Measurements from ENCODE around the gene TLE6. TPM values are rescaled to one million over a fixed set of nuclear protein-coding genes. Genes with fewer than 3 reads are reported as not detected.

TLE6 gene
- total and polyA plus RNA-seq, 2 of the 4 experiments (the other 2 are of a cell fraction), result under 0.01 to 0.17 TPM

DNA sequence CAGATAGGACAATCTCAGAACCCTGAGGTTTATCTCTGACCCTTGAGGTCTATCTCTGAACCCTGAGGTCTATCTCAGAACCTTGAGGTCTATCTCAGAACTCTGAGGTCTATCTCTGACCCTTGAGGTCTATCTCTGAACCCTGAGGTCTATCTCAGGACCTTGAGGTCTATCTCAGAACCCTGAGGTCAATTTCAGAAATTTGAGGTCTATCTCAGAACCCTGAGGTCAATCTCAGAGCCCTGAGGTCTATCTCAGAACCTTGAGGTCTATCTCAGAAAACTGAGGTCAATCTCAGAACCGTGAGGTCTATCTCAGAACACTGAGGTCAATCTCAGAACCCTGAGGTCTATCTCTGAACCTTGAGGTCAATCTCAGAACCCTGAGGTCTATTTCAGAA lies 49.4 kb downstream of the TLE6 start:
- H3K79me1 ChIP-seq (ENCODE audit: low read depth in 1 of 2, low read length in 2 of 2), result no peaks in the 10 kb centered on the region

More for the DNA sequence above, 49.4 kb downstream of the TLE6 start:
- H3K27ac ChIP-seq (ENCODE audit: insufficient read depth, low read length), result no peak overlapping the region
- ATAC-seq (ENCODE audit: low read depth), result no peak
- ChIA-PET POLR2A (ENCODE audit: unreplicated experiment) (no interaction called here), CTCF (no interaction called here)
- H2AK5ac ChIP-seq (ENCODE audit: low read depth, low read length), result no peak overlapping the region
- no peak overlapping the region for H3K4me2 ChIP-seq (ENCODE audit: low read depth, low read length)
- DNase-seq, result no peak
- no peak overlapping the region for H3K14ac ChIP-seq (replicated peaks; ENCODE audit: low read depth, low read length)
- no peak for TF ChIP-seq RCOR1 (IDR thresholded peaks at IDR 0.05; ENCODE audit: insufficient replicate concordance, low read length)
- no peak for TF ChIP-seq NFE2L2 (IDR thresholded peaks at IDR 0.05; ENCODE audit: low read depth, low read length)
- TF ChIP-seq, protein P1, sequence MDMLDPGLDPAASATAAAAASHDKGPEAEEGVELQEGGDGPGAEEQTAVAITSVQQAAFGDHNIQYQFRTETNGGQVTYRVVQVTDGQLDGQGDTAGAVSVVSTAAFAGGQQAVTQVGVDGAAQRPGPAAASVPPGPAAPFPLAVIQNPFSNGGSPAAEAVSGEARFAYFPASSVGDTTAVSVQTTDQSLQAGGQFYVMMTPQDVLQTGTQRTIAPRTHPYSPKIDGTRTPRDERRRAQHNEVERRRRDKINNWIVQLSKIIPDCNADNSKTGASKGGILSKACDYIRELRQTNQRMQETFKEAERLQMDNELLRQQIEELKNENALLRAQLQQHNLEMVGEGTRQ (IDR thresholded peaks at IDR 0.05; ENCODE audit: low read depth, low read length), result no peak
- no peak for TF ChIP-seq POLR2A (IDR thresholded peaks at IDR 0.05; ENCODE audit: low read depth, low read length)
- TF ChIP-seq MXI1 (IDR thresholded peaks at IDR 0.05; ENCODE audit: borderline replicate concordance, low read depth, low read length), result no peak
- no peak for TF ChIP-seq BHLHE40 (IDR thresholded peaks at IDR 0.05; ENCODE audit: low read depth, low read length)
- TF ChIP-seq, protein P2, sequence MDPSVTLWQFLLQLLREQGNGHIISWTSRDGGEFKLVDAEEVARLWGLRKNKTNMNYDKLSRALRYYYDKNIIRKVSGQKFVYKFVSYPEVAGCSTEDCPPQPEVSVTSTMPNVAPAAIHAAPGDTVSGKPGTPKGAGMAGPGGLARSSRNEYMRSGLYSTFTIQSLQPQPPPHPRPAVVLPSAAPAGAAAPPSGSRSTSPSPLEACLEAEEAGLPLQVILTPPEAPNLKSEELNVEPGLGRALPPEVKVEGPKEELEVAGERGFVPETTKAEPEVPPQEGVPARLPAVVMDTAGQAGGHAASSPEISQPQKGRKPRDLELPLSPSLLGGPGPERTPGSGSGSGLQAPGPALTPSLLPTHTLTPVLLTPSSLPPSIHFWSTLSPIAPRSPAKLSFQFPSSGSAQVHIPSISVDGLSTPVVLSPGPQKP (IDR thresholded peaks at IDR 0.05; ENCODE audit: borderline replicate concordance, low read depth, low read length), result no peak
- TF ChIP-seq FOS (IDR thresholded peaks at IDR 0.05; ENCODE audit: low read depth, low read length), result no peak
- TF ChIP-seq SMC3 (IDR thresholded peaks at IDR 0.05; ENCODE audit: low read depth, low read length), result no peak
- no peak for TF ChIP-seq MAZ (IDR thresholded peaks at IDR 0.05; ENCODE audit: borderline replicate concordance, low read depth, low read length)
- TF ChIP-seq RAD21 (IDR thresholded peaks at IDR 0.05; ENCODE audit: low read length), result no peak
- TF ChIP-seq, protein P3, sequence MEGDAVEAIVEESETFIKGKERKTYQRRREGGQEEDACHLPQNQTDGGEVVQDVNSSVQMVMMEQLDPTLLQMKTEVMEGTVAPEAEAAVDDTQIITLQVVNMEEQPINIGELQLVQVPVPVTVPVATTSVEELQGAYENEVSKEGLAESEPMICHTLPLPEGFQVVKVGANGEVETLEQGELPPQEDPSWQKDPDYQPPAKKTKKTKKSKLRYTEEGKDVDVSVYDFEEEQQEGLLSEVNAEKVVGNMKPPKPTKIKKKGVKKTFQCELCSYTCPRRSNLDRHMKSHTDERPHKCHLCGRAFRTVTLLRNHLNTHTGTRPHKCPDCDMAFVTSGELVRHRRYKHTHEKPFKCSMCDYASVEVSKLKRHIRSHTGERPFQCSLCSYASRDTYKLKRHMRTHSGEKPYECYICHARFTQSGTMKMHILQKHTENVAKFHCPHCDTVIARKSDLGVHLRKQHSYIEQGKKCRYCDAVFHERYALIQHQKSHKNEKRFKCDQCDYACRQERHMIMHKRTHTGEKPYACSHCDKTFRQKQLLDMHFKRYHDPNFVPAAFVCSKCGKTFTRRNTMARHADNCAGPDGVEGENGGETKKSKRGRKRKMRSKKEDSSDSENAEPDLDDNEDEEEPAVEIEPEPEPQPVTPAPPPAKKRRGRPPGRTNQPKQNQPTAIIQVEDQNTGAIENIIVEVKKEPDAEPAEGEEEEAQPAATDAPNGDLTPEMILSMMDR (conservative IDR thresholded peaks at IDR 0.05; ENCODE audit: low read depth, low read length), result no peak
- no peak for TF ChIP-seq CEBPB (IDR thresholded peaks at IDR 0.05; ENCODE audit: low read depth, low read length)
- H4K8ac ChIP-seq (ENCODE audit: low read depth in 2 of 2, low read length in 2 of 2), result no peak overlapping the region
- H2BK20ac ChIP-seq (ENCODE audit: low read depth, low read length), result no peak overlapping the region
- dilution Hi-C loops (cut with HindIII; ENCODE audit: low sequenced_read_pairs, unreplicated experiment), result no loop called here
- H2AFZ ChIP-seq (replicated peaks; ENCODE audit: low read length, poor library complexity), result no peak overlapping the region
- H3K36me3 ChIP-seq (ENCODE audit: control insufficient read depth, insufficient read depth, low read length), result no peaks in the 10 kb centered on the region
- H3K18ac ChIP-seq (ENCODE audit: low read depth, low read length), result no peak overlapping the region
- no peak overlapping the region for H2BK15ac ChIP-seq (ENCODE audit: low read depth, low read length)
- H3K27me3 ChIP-seq (ENCODE audit: control insufficient read depth, insufficient read depth, low read length), result peaks cover 60% of the 10 kb centered on the region
- WGBS, 2 experiments (ENCODE audit: extremely low coverage in 2 of 2, insufficient read length in 1 of 2), result 83% methylated on average over 1 of the region's 1 CpG; no CpG with 5 or more reads in 1 of the 2 experiments
- in situ Hi-C loops (cut with MboI; ENCODE audit: low sequenced_read_pairs), result no loop called here
- intact Hi-C loops (cut with micrococcal nuclease), result no loop called here
- no TSS peak for BruUV-seq (replicated peaks)
- no peaks in the 10 kb centered on the region for H4K20me1 ChIP-seq (ENCODE audit: insufficient read depth, low read length)
- no peak overlapping the region for H3K9ac ChIP-seq (ENCODE audit: low read depth, low read length)
- H4K5ac ChIP-seq (ENCODE audit: low read depth, low read length), result no peak overlapping the region
- no peaks in the 10 kb centered on the region for H3K4me1 ChIP-seq (ENCODE audit: control insufficient read depth, insufficient read depth, low read length)
- no peak overlapping the region for H3K23ac ChIP-seq (ENCODE audit: low read depth, low read length)
- H3K56ac ChIP-seq (ENCODE audit: extremely low read depth, insufficient read depth, low read length), result no peak overlapping the region
- H3K9me3 ChIP-seq (ENCODE audit: control insufficient read depth, insufficient read depth, low read length), result no peaks in the 10 kb centered on the region
- no peaks in the 10 kb centered on the region for H3K9me1 ChIP-seq (ENCODE audit: insufficient read depth, low read length)
- no peak overlapping the region for H3K4me3 ChIP-seq (ENCODE audit: insufficient read depth, low read depth, low read length)
- H2BK120ac ChIP-seq (ENCODE audit: low read depth, low read length), result no peak overlapping the region
- no peak overlapping the region for H2BK5ac ChIP-seq (ENCODE audit: low read depth, low read length, poor library complexity, severe bottlenecking)
- H3K4ac ChIP-seq (ENCODE audit: low read depth, low read length), result no peak overlapping the region
- H4K91ac ChIP-seq (ENCODE audit: insufficient read depth, low read depth, low read length), result no peak overlapping the region
- H2AK9ac ChIP-seq (replicated peaks; ENCODE audit: low read depth, low read length, poor library complexity), result no peak overlapping the region
